Measurements from ENCODE around the gene PDP2. TPM values are rescaled to one million over a fixed set of nuclear protein-coding genes. Genes with fewer than 3 reads are reported as not detected.

Gene PDP2
- total RNA-seq, 1 experiment from 2014 or later = 44.4 TPM

GRCh38 chr16:66905633-66906539 lies 25.6 kb downstream of the PDP2 start:
- Histone ChIP-seq H3K36me3 (ENCODE audit: control insufficient read depth, insufficient read depth, low read length) (no peaks in the 10 kb centered on the region), H3K9me3 (no peaks in the 10 kb centered on the region), H3K4me1 (peaks cover 40% of the 10 kb centered on the region), H3K27me3 (replicated peaks; ENCODE audit: control insufficient read depth, insufficient read depth, low read length) (no peaks in the 10 kb centered on the region), H3K4me3 (ENCODE audit: low read depth, low read length) (no peak overlapping the region)
- H3K4me1 Mint-ChIP-seq (ENCODE audit: low read depth, unreplicated experiment) = peaks cover 20% of the 10 kb centered on the region
- no TSS peak for BruUV-seq (replicated peaks)
- CTCF ChIA-PET = interaction anchor here (0.7 to 1.9 kb wide), 8 partner anchors 10 to 112 kb away, joined by 3 to 6 read pairs (median 4); no protein-coding TSS in a partner anchor
- H3K9me3 Mint-ChIP-seq (ENCODE audit: unreplicated experiment) = no peaks in the 10 kb centered on the region
- H3K27me3 Mint-ChIP-seq (ENCODE audit: insufficient read depth, unreplicated experiment) = no peaks in the 10 kb centered on the region
- POLR2A ChIA-PET = interaction anchor here (1.5 kb wide), 1 partner anchor 25 kb away, joined by 4 read pairs; the partner anchor contains the start of gene PDP2
- peak overlapping the region; percentile 40 for H3K27ac Mint-ChIP-seq (ENCODE audit: unreplicated experiment)
- H3K4me3 Mint-ChIP-seq (ENCODE audit: unreplicated experiment) = no peak overlapping the region
- intact Hi-C loops (cut with micrococcal nuclease; ENCODE audit: unreplicated experiment) = no loop called here
- no peak for TF ChIP-seq CTCF (IDR thresholded peaks at IDR 0.05; ENCODE audit: insufficient read depth in 1 of 2, low read depth in 1 of 2, low read length in 1 of 2, severe bottlenecking in 1 of 2, unreplicated experiment in 1 of 2)
- no peaks in the 10 kb centered on the region for H3K36me3 Mint-ChIP-seq (ENCODE audit: insufficient read depth, unreplicated experiment)
- peak; percentile 59 to 88 for DNase-seq

GRCh38 chr16:66906916-66907836 lies 26.9 kb downstream of the PDP2 start:
- Histone ChIP-seq H3K9me3 (no peaks in the 10 kb centered on the region), H3K4me1 (peaks cover 38% of the 10 kb centered on the region), H3K36me3 (ENCODE audit: control insufficient read depth, insufficient read depth, low read length) (no peaks in the 10 kb centered on the region), H3K4me3 (ENCODE audit: low read depth, low read length) (no peak overlapping the region), H3K27me3 (replicated peaks; ENCODE audit: control insufficient read depth, insufficient read depth, low read length) (no peaks in the 10 kb centered on the region)
- peaks cover 20% of the 10 kb centered on the region for H3K4me1 Mint-ChIP-seq (ENCODE audit: low read depth, unreplicated experiment)
- no peak overlapping the region for H3K4me3 Mint-ChIP-seq (ENCODE audit: unreplicated experiment)
- DNase-seq = no peak
- H3K36me3 Mint-ChIP-seq (ENCODE audit: insufficient read depth, unreplicated experiment) = no peaks in the 10 kb centered on the region
- POLR2A ChIA-PET = no interaction called here
- no peaks in the 10 kb centered on the region for H3K9me3 Mint-ChIP-seq (ENCODE audit: unreplicated experiment)
- no peaks in the 10 kb centered on the region for H3K27me3 Mint-ChIP-seq (ENCODE audit: insufficient read depth, unreplicated experiment)
- TF ChIP-seq CTCF (IDR thresholded peaks at IDR 0.05; ENCODE audit: insufficient read depth in 1 of 2, low read depth in 1 of 2, low read length in 1 of 2, severe bottlenecking in 1 of 2, unreplicated experiment in 1 of 2) = no peak
- CTCF ChIA-PET = interaction anchor here (1.3 to 1.9 kb wide), 3 partner anchors 12 to 34 kb away, joined by 3 to 6 read pairs (median 4); no protein-coding TSS in a partner anchor
- H3K27ac Mint-ChIP-seq (ENCODE audit: unreplicated experiment) = no peak overlapping the region
- intact Hi-C loops (cut with micrococcal nuclease; ENCODE audit: unreplicated experiment) = no loop called here
- no TSS peak for BruUV-seq (replicated peaks)

GRCh38 chr16:66908116-66908515 lies 27.8 kb downstream of the PDP2 start:
- Mint-ChIP-seq H3K4me3 (ENCODE audit: unreplicated experiment) (no peak overlapping the region), H3K36me3 (ENCODE audit: insufficient read depth, unreplicated experiment) (no peaks in the 10 kb centered on the region), H3K9me3 (ENCODE audit: unreplicated experiment) (no peaks in the 10 kb centered on the region), H3K27ac (ENCODE audit: unreplicated experiment) (no peak overlapping the region), H3K4me1 (ENCODE audit: low read depth, unreplicated experiment) (peaks cover 20% of the 10 kb centered on the region), H3K27me3 (ENCODE audit: insufficient read depth, unreplicated experiment) (no peaks in the 10 kb centered on the region)
- no peaks in the 10 kb centered on the region for H3K36me3 ChIP-seq (ENCODE audit: control insufficient read depth, insufficient read depth, low read length)
- BruUV-seq (replicated peaks) = no TSS peak
- no peak overlapping the region for H3K4me3 ChIP-seq (ENCODE audit: low read depth, low read length)
- H3K27me3 ChIP-seq (replicated peaks; ENCODE audit: control insufficient read depth, insufficient read depth, low read length) = no peaks in the 10 kb centered on the region
- CTCF ChIA-PET = no interaction called here
- H3K4me1 ChIP-seq = peaks cover 38% of the 10 kb centered on the region
- TF ChIP-seq CTCF (IDR thresholded peaks at IDR 0.05; ENCODE audit: insufficient read depth in 1 of 2, low read depth in 1 of 2, low read length in 1 of 2, severe bottlenecking in 1 of 2, unreplicated experiment in 1 of 2) = no peak
- POLR2A ChIA-PET = no interaction called here
- no peaks in the 10 kb centered on the region for H3K9me3 ChIP-seq
- intact Hi-C loops (cut with micrococcal nuclease; ENCODE audit: unreplicated experiment) = no loop called here
- DNase-seq = no peak

Data from Caco-2 (cell line).